ENCODE results near the gene ARMC2.

The ARMC2 gene

GRCh38 chr6:108988296-108988695, 140.1 kb downstream of the ARMC2 start:
- DNase-seq (ENCODE audit: low read depth in 3 of 3): no peak

GRCh38 chr6:108988765-108989164, 140.5 kb downstream of the ARMC2 start:
- DNase-seq (ENCODE audit: low read depth in 3 of 3): no peak

- no peak for DNase-seq (ENCODE audit: low read depth in 3 of 3)
Observed at GRCh38 chr6:108989700-108990099, 141.5 kb downstream of the ARMC2 start.

GRCh38 chr6:108993876-108994275, 145.7 kb downstream of the ARMC2 start:
- no peak for DNase-seq (ENCODE audit: low read depth in 3 of 3)

GRCh38 chr6:108995296-108995695, 147.1 kb downstream of the ARMC2 start:
- DNase-seq (ENCODE audit: low read depth in 3 of 3): no peak

- no peak for DNase-seq (ENCODE audit: low read depth in 3 of 3)
Observed at GRCh38 chr6:108996208-108996607, 148.0 kb downstream of the ARMC2 start.

GRCh38 chr6:108998485-108998884, 150.3 kb downstream of the ARMC2 start:
- DNase-seq (ENCODE audit: low read depth in 3 of 3): no peak

- no peak for DNase-seq (ENCODE audit: low read depth in 3 of 3)
Observed at GRCh38 chr6:108999428-108999827, 151.2 kb downstream of the ARMC2 start.

GRCh38 chr6:109000289-109000688, 152.1 kb downstream of the ARMC2 start:
- no peak for DNase-seq (ENCODE audit: low read depth in 3 of 3)

- no peak for DNase-seq (ENCODE audit: low read depth in 3 of 3)
Observed at GRCh38 chr6:109001291-109001894, 153.2 kb downstream of the ARMC2 start.

- DNase-seq (ENCODE audit: low read depth in 3 of 3): no peak
Observed at GRCh38 chr6:109002051-109002697, 154.0 kb downstream of the ARMC2 start.

GRCh38 chr6:109002882-109003281, 154.7 kb downstream of the ARMC2 start:
- no peak for DNase-seq (ENCODE audit: low read depth in 3 of 3)

- DNase-seq (ENCODE audit: low read depth in 3 of 3): no peak
Observed at GRCh38 chr6:109006818-109007217, 158.6 kb downstream of the ARMC2 start.

GRCh38 chr6:109007521-109007920, 159.3 kb downstream of the ARMC2 start:
- DNase-seq (ENCODE audit: low read depth in 3 of 3): no peak

GRCh38 chr6:109008054-109008453, 159.8 kb downstream of the ARMC2 start:
- DNase-seq (ENCODE audit: low read depth in 3 of 3): no peak

GRCh38 chr6:109008537-109009235, 160.5 kb downstream of the ARMC2 start:
- peak in 1 of 3 donors; percentile 11 for DNase-seq (ENCODE audit: low read depth in 3 of 3)

GRCh38 chr6:109009236-109009961, 161.2 kb downstream of the ARMC2 start:
- peak; percentile 76 to 90 (median 80) for DNase-seq (ENCODE audit: low read depth in 3 of 3)

- no peak for DNase-seq (ENCODE audit: low read depth in 3 of 3)
Observed at GRCh38 chr6:109009962-109010704, 161.9 kb downstream of the ARMC2 start.

GRCh38 chr6:109010705-109011102, 162.5 kb downstream of the ARMC2 start:
- no peak for DNase-seq (ENCODE audit: low read depth in 3 of 3)

- DNase-seq (ENCODE audit: low read depth in 3 of 3): no peak
Observed at GRCh38 chr6:109013656-109014305, 165.6 kb downstream of the ARMC2 start.

GRCh38 chr6:109014606-109015005, 166.4 kb downstream of the ARMC2 start:
- no peak for DNase-seq (ENCODE audit: low read depth in 3 of 3)

All from stimulated activated CD4-positive, alpha-beta T cell treated with anti-CD3 and anti-CD28 coated beads, TNF-alpha, amount 100 ng/mL, for 48 hours (primary cell).